Nephron (organoid): ENCODE measurements around the gene ZNF699.

Experiments used
- H3K27ac Mint-ChIP-seq, 3 experiments: 2 replicates each; pipeline ENCODE4 v1.8.0; 2020; ENCODE audit warnings: mixed read lengths in 3 of 3, mild to moderate bottlenecking in 2 of 3, moderate library complexity in 1 of 3
- H3K27me3 Mint-ChIP-seq: 2 replicates; pipeline ENCODE4 v1.8.0; 2021; ENCODE audit warnings: low read depth, mild to moderate bottlenecking, moderate library complexity, mixed read lengths
- H3K36me3 Mint-ChIP-seq: 2 replicates; pipeline ENCODE4 v1.8.0; 2020; ENCODE audit warnings: low read depth, mixed read lengths
- H3K4me1 Mint-ChIP-seq: 2 replicates; pipeline ENCODE4 v1.8.0; 2020; ENCODE audit warnings: mixed read lengths
- H3K4me3 Mint-ChIP-seq, 3 experiments: 2 replicates each; pipeline ENCODE4 v1.8.0; 2020; ENCODE audit warnings: mild to moderate bottlenecking in 3 of 3, mixed read lengths in 3 of 3, moderate library complexity in 2 of 3
- H3K9me3 Mint-ChIP-seq: 2 replicates; pipeline ENCODE4 v1.8.0; 2020; ENCODE audit warnings: mixed read lengths
- CTCF ChIP-seq, 3 experiments: fragments of 200-600 bp; sonication (generic); IDR thresholded peaks; one replicate each; pipeline ENCODE4 v1.5.0; 2021; ENCODE audit warnings: antibody characterized with exemption in 3 of 3; ENCODE audit not compliant: unreplicated experiment in 3 of 3

The ZNF699 gene

GRCh38 chr19:9309139-9309973 is at the start of gene ZNF699:
Gene ZNF699 (minus strand): TSS chr19:9309838. CDS start chr19:9305119, 4,719 bp downstream.
- Mint-ChIP-seq H3K4me3 (peak within 1 kb of the TSS; percentile 90 to 91 (median 90)), H3K9me3 (peaks cover 28% of the 10 kb centered on the region), H3K4me1 (peaks cover 14% of the 10 kb centered on the region), H3K36me3 (peaks cover 22% of the 10 kb centered on the region), H3K27ac (peak within 1 kb of the TSS; percentile 94 to 99 (median 99)), H3K27me3 (peaks cover 3% of the 10 kb centered on the region)
- TF ChIP-seq CTCF (IDR thresholded peaks at IDR 0.05; ENCODE audit: unreplicated experiment in 3 of 3) = no peak

GRCh38 chr19:9354651-9355050 is 45.0 kb upstream of the ZNF699 start:
- Mint-ChIP-seq H3K27me3 (no peaks in the 10 kb centered on the region), H3K4me3 (no peak overlapping the region), H3K9me3 (peaks cover 63% of the 10 kb centered on the region), H3K36me3 (peaks cover 92% of the 10 kb centered on the region), H3K27ac (no peak overlapping the region), H3K4me1 (no peaks in the 10 kb centered on the region)
- TF ChIP-seq CTCF (IDR thresholded peaks at IDR 0.05; ENCODE audit: unreplicated experiment in 3 of 3) = no peak

GRCh38 chr19:9353011-9353410 is 43.4 kb upstream of the ZNF699 start:
- peaks cover 92% of the 10 kb centered on the region for H3K36me3 Mint-ChIP-seq
- no peaks in the 10 kb centered on the region for H3K27me3 Mint-ChIP-seq
- H3K4me3 Mint-ChIP-seq = no peak overlapping the region

GRCh38 chr19:9352505-9352904 is 42.9 kb upstream of the ZNF699 start:
- Mint-ChIP-seq H3K4me3 (no peak overlapping the region), H3K9me3 (peaks cover 69% of the 10 kb centered on the region), H3K4me1 (no peaks in the 10 kb centered on the region), H3K27me3 (no peaks in the 10 kb centered on the region), H3K27ac (no peak overlapping the region), H3K36me3 (peaks cover 92% of the 10 kb centered on the region)
- TF ChIP-seq CTCF (IDR thresholded peaks at IDR 0.05; ENCODE audit: unreplicated experiment in 3 of 3) = no peak

More at GRCh38 chr19:9353011-9353410, 43.4 kb upstream of the ZNF699 start:
- no peaks in the 10 kb centered on the region for H3K4me1 Mint-ChIP-seq
- TF ChIP-seq CTCF (IDR thresholded peaks at IDR 0.05; ENCODE audit: unreplicated experiment in 3 of 3) = no peak
- H3K9me3 Mint-ChIP-seq = peaks cover 69% of the 10 kb centered on the region
- no peak overlapping the region for H3K27ac Mint-ChIP-seq

GRCh38 chr19:9348671-9349070 is 39.0 kb upstream of the ZNF699 start:
- no peaks in the 10 kb centered on the region for H3K27me3 Mint-ChIP-seq
- H3K36me3 Mint-ChIP-seq = peaks cover 96% of the 10 kb centered on the region
- no peak overlapping the region for H3K27ac Mint-ChIP-seq
- no peak overlapping the region for H3K4me3 Mint-ChIP-seq
- no peak for TF ChIP-seq CTCF (IDR thresholded peaks at IDR 0.05; ENCODE audit: unreplicated experiment in 3 of 3)
- peaks cover 80% of the 10 kb centered on the region for H3K9me3 Mint-ChIP-seq
- H3K4me1 Mint-ChIP-seq = no peaks in the 10 kb centered on the region

- Mint-ChIP-seq H3K4me3 (no peak overlapping the region), H3K27ac (no peak overlapping the region), H3K27me3 (no peaks in the 10 kb centered on the region), H3K36me3 (peaks cover 97% of the 10 kb centered on the region), H3K4me1 (no peaks in the 10 kb centered on the region), H3K9me3 (peaks cover 84% of the 10 kb centered on the region)
- TF ChIP-seq CTCF (IDR thresholded peaks at IDR 0.05; ENCODE audit: unreplicated experiment in 3 of 3) = no peak
Measured at GRCh38 chr19:9348253-9348652, 38.6 kb upstream of the ZNF699 start.
